Esophagus squamous epithelium (tissue), 5 donors: ENCODE results near the gene GTF3C1. TPM values are rescaled to one million over a fixed set of nuclear protein-coding genes. Genes with fewer than 3 reads are reported as not detected.

Experiments used
- DNase-seq: peaks from one replicate; lab custom pipeline; 2025; lab: John Stamatoyannopoulos, UW
- H3K27ac ChIP-seq, 4 donors: fragments of 200-600 bp; sonication (generic); one replicate each; pipeline ENCODE4 v1.5.1; 2016 to 2019; ENCODE audit warnings: mild to moderate bottlenecking in 1 of 4
- H3K27me3 ChIP-seq, 4 donors: fragments of 200-600 bp; sonication (generic); 1 replicate in 3 of 4; 2 replicates in 1 of 4; pipeline versions ENCODE4 v1.5.1 to v1.6.0; 2017 to 2021; ENCODE audit warnings: antibody characterized with exemption in 1 of 4
- H3K36me3 ChIP-seq, 3 donors: fragments of 200-600 bp; sonication (generic); one replicate each; pipeline ENCODE4 v1.5.1; 2016 to 2019
- H3K4me1 ChIP-seq, 3 donors: fragments of 200-600 bp; sonication (generic); one replicate each; pipeline ENCODE4 v1.5.1; 2017 to 2019
- H3K4me3 ChIP-seq, 4 donors: fragments of 200-600 bp; sonication (generic); 1 replicate in 3 of 4; 2 replicates in 1 of 4; pipeline ENCODE4 v1.5.1; 2016 to 2019; ENCODE audit warnings: mild to moderate bottlenecking in 2 of 4, moderate library complexity in 1 of 4
- H3K9me3 ChIP-seq, 3 donors: fragments of 200-600 bp; sonication (generic); one replicate each; pipeline ENCODE4 v1.5.1; 2016 to 2019
- CTCF ChIP-seq, 6 experiments: fragments of 450-650 bp in 4 of 6; fragments of 200-600 bp in 2 of 6; sonication (generic) in 2 of 6; IDR thresholded peaks; one replicate each; pipeline ENCODE4 v1.5.1; 2016 to 2019; ENCODE audit warnings: antibody characterized with exemption in 6 of 6, mild to moderate bottlenecking in 4 of 6, moderate library complexity in 4 of 6
- POLR2A ChIP-seq, 4 donors: fragments of 450-650 bp; IDR thresholded peaks; one replicate each; pipeline ENCODE4 v1.6.1; 2017; ENCODE audit warnings: antibody characterized with exemption in 4 of 4, mild to moderate bottlenecking in 4 of 4, moderate library complexity in 3 of 4
- WGBS, 2 donors: methylation state at CpG; one replicate each; pipeline ENCODE4 v1.1.5; 2018; 5-methylcytosine and 5-hydroxymethylcytosine counted together
- intact Hi-C: fragments of 100-400 bp; cut with DNase I; formaldehyde crosslinking; loops from one replicate; pipeline ENCODE4 v1.15.0; 2022
- total RNA-seq, 4 donors: library from RNA; depleted of rRNA; stranded (reverse); fragments of >200 nt; gene quantifications; one replicate each; pipeline ENCODE4 v1.1.0, GENCODE V29; 2016
- donor health status: DM: yes; HTN: yes; CAD: no.

GTF3C1 gene
- total RNA-seq, 4 donors from 2014 or later = 76.5 to 171 (median 84.9) TPM

GRCh38 chr16:27596411-27596810 is 46.7 kb upstream of the GTF3C1 start:
- WGBS, 2 donors = 87 to 98% methylated on average over 4 of the region's 4 CpGs
- Histone ChIP-seq H3K9me3 (no peaks in the 10 kb centered on the region), H3K27me3 (no peaks in the 10 kb centered on the region), H3K4me3 (no peak overlapping the region), H3K27ac (no peak overlapping the region), H3K36me3 (peaks cover 0 to 40% (median 0%) of the 10 kb centered on the region in 3 donors), H3K4me1 (no peaks in the 10 kb centered on the region)
- intact Hi-C loops = no loop called here
- no peak for DNase-seq
- no peak for TF ChIP-seq CTCF (IDR thresholded peaks at IDR 0.05)
- no peak for TF ChIP-seq POLR2A (IDR thresholded peaks at IDR 0.05)

GRCh38 chr16:27595993-27596392 is 46.3 kb upstream of the GTF3C1 start:
- no peaks in the 10 kb centered on the region for H3K9me3 ChIP-seq
- no peaks in the 10 kb centered on the region for H3K27me3 ChIP-seq
- 79 to 82% methylated on average over 6 of the region's 6 CpGs for WGBS, 2 donors
- no peak overlapping the region for H3K27ac ChIP-seq
- TF ChIP-seq POLR2A (IDR thresholded peaks at IDR 0.05) = no peak
- TF ChIP-seq CTCF (IDR thresholded peaks at IDR 0.05) = no peak
- no peaks in the 10 kb centered on the region for H3K4me1 ChIP-seq
- H3K36me3 ChIP-seq = peaks cover 0 to 40% (median 0%) of the 10 kb centered on the region in 3 donors
- intact Hi-C loops = no loop called here
- H3K4me3 ChIP-seq = no peak overlapping the region
- DNase-seq = no peak

GRCh38 chr16:27595475-27595874 is 45.8 kb upstream of the GTF3C1 start:
- H3K27me3 ChIP-seq = no peaks in the 10 kb centered on the region
- no peak for DNase-seq
- no peaks in the 10 kb centered on the region for H3K9me3 ChIP-seq
- intact Hi-C loops = no loop called here
- no peak overlapping the region for H3K4me3 ChIP-seq
- TF ChIP-seq CTCF (IDR thresholded peaks at IDR 0.05) (no peak), POLR2A (IDR thresholded peaks at IDR 0.05) (no peak)
- 62 to 67% methylated on average over 4 of the region's 4 CpGs for WGBS, 2 donors
- H3K36me3 ChIP-seq = peaks cover 0 to 36% (median 0%) of the 10 kb centered on the region in 3 donors
- no peak overlapping the region for H3K27ac ChIP-seq
- no peaks in the 10 kb centered on the region for H3K4me1 ChIP-seq

GRCh38 chr16:27591837-27592236 is 42.1 kb upstream of the GTF3C1 start:
- H3K9me3 ChIP-seq = no peaks in the 10 kb centered on the region
- no peaks in the 10 kb centered on the region for H3K27me3 ChIP-seq
- intact Hi-C loops = no loop called here
- H3K4me3 ChIP-seq = no peak overlapping the region
- 92% methylated on average over 4 of the region's 4 CpGs for WGBS, 2 donors
- no peak for TF ChIP-seq POLR2A (IDR thresholded peaks at IDR 0.05)
- TF ChIP-seq CTCF (IDR thresholded peaks at IDR 0.05) = no peak
- peaks cover 0 to 19% (median 0%) of the 10 kb centered on the region in 3 donors for H3K36me3 ChIP-seq
- H3K27ac ChIP-seq = no peak overlapping the region
- DNase-seq = no peak
- no peaks in the 10 kb centered on the region for H3K4me1 ChIP-seq

- Histone ChIP-seq H3K9me3 (no peaks in the 10 kb centered on the region), H3K27me3 (no peaks in the 10 kb centered on the region), H3K4me3 (no peak overlapping the region), H3K27ac (no peak overlapping the region), H3K4me1 (no peaks in the 10 kb centered on the region), H3K36me3 (peaks cover 0 to 30% (median 0%) of the 10 kb centered on the region in 3 donors)
- TF ChIP-seq POLR2A (IDR thresholded peaks at IDR 0.05) = no peak
- no peak for TF ChIP-seq CTCF (IDR thresholded peaks at IDR 0.05)
- no peak for DNase-seq
- intact Hi-C loops = no loop called here
- 96 to 97% methylated on average over 3 of the region's 3 CpGs for WGBS, 2 donors
Observed at GRCh38 chr16:27588057-27588456, 38.3 kb upstream of the GTF3C1 start.
